Endometrial microvascular endothelial cells (primary cell): ENCODE data around the gene MAP3K13. TPM values are rescaled to one million over a fixed set of nuclear protein-coding genes. Genes with fewer than 3 reads are reported as not detected.

Experiments used
- in situ Hi-C: cut with HindIII; loops from 2 replicates; pipeline ENCODE4 v1.10.0; 2017; ENCODE audit warnings: low sequenced_read_pairs, low pct_unique_long_range_greater_than_20kb; ENCODE audit errors: inconsistent ontology term
- total RNA-seq: library from RNA; depleted of rRNA; stranded (reverse); fragments of >200 nt; gene quantifications from one replicate; pipeline ENCODE4 v1.2.3, GENCODE V29; 2015; ENCODE audit errors: inconsistent ontology term

The MAP3K13 gene, protein sequence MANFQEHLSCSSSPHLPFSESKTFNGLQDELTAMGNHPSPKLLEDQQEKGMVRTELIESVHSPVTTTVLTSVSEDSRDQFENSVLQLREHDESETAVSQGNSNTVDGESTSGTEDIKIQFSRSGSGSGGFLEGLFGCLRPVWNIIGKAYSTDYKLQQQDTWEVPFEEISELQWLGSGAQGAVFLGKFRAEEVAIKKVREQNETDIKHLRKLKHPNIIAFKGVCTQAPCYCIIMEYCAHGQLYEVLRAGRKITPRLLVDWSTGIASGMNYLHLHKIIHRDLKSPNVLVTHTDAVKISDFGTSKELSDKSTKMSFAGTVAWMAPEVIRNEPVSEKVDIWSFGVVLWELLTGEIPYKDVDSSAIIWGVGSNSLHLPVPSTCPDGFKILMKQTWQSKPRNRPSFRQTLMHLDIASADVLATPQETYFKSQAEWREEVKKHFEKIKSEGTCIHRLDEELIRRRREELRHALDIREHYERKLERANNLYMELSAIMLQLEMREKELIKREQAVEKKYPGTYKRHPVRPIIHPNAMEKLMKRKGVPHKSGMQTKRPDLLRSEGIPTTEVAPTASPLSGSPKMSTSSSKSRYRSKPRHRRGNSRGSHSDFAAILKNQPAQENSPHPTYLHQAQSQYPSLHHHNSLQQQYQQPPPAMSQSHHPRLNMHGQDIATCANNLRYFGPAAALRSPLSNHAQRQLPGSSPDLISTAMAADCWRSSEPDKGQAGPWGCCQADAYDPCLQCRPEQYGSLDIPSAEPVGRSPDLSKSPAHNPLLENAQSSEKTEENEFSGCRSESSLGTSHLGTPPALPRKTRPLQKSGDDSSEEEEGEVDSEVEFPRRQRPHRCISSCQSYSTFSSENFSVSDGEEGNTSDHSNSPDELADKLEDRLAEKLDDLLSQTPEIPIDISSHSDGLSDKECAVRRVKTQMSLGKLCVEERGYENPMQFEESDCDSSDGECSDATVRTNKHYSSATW
- 14.5 TPM for total RNA-seq

DNA sequence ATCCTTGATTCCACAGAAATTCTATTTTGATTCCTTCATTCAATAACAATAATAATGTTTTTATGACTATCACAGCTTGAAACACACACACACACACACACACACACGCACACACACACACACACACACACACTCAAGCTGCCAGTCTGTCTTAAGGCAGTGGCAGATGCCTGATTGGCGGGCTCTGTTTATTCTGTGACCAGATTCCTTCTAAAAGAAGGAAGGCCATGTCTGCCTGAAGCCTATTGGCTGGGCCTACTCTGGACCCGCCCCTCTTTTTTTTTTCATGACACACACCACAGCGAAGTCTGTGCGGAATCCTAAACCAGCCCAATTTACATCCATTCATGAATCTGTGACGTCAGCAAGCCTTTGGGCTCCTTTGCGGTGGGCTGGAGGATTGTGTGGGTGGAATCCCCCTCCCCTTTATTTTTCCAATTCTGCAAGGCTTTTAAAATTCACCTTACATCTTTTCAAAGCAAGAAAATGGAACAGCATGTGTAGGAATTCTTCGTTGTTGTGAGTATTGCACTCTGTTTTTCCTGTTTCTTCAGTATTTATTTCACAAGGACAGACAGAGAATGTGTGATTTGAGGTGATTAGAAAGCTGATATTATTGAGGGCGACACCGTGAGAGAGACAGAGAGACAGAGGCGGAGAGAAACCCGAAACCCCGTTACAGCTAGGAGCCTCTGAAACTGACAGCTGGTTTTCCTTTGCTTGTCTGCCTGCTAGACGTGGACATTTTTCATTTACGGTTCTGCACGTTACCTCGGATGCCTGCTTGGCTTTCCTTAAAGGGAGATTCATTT, at the start of gene MAP3K13:
MAP3K13 (plus strand) TSS at position 287 of the 812 bp plus-strand sequence. CDS start 65,446 bp downstream, outside the sequence.
- in situ Hi-C loops: no loop called here

DNA sequence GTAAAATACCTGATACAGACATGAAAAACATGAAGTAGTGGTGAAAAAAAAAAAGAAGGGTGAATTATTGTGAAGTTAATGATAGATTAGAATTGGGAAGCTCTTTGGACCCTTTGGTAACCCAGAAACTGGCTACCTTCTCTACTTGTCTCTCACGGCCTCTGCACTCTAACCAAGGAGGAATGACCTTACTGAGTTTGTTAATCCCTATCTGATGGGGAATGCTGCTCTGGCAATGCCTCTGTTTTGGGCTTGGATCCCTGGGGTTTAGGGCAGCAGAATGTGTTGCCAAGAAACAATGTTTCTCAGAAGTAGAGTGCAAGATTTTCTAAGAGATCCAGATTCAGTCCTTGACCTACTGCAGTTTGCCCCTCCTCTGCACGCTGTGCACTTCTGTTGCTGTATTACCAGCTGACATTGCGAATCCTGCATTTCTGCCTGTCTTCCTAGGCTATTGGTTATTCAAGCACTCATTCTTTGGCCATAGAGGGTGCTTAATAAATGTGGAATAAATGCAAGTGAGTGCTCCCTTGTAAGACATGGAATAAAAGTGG, 49.2 kb upstream of the MAP3K13 start:
- in situ Hi-C loops: no loop called here

DNA sequence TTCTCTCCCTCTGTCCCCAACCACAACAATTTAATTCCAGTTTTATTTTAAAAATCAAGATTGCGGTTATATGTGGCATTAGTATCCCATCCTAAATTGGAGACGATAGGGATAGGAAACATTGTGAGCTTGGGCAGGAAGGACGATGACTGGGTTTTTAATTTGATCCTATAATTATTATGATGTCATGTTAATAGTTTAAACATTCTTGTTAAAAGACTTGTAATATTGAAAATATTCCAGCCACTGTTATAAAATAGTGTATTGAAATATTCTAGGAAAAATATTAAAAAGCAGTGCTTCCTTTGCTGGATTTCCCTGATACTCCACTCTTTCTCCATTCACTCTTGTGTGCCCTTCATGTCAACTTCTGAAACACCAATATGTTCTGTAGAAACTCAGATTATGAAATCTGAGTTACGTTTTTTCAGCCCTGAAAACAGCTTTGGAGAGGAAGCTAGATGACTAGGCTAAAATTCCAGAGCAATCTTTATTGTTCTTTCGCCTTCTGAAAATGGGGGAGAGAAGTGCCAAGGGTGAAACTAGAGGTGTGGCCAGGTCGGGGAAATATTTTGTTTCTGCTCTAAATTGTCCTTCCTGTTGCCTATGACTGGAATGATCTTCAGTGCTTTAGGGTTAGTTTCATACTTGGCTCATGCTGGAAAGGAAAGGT, 46.1 kb upstream of the MAP3K13 start:
- in situ Hi-C loops: no loop called here

DNA sequence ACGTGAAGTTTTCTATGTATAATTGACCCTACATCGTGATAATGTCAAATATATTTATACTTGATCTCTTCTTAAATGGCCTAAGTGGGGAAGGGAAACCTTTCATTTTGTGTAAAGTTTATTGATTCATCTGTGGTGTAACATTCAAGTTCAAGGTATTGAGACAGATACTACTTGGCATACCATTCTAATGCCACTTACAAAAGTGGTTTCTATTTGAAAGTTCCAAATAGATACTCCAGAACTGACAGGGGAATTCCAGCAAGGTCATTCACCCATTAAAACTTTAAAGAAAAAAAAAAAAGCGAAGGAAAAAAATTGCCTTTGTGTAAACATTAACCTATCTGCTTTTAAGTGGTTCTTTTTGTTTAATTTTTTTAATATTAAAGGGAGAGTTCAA, 45.3 kb upstream of the MAP3K13 start:
- in situ Hi-C loops: no loop called here

DNA sequence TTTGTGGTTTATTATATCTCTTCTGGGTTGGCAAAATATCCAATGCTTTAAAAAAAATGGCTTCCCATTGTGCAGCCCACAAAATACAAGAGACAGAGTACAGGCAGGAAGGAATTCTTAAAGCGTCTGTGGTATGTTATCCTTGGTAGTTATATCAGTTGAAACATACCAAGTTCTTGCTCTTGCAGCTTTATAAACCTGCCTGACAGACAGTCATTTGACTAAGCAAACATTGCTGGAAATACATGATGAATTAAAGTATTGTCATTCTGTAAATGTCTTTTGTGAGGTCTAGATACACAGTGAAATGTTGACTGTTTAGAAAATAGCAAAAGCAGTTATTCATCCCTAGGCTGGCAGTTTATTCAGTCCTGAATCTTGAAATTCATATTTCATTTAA, 44.8 kb upstream of the MAP3K13 start:
- in situ Hi-C loops: no loop called here

DNA sequence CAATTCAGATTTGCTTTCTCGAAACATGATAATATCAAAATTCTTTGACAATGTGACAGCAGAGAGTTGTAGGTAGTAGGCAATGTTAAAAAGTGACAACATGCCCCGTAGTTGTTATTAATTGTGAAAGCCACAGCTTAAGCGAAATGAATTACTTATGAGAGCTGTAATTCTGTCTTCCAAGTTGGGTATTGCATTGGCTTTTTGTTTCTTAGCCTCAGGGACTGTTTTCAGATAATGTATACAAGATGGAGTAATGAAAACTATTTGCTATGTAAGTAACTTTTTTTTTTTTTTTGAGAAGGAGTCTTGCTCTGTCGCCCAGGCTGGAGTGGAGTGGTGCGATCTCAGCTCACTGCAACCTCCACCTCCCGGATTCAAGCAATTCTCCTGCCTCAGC, 43.1 kb upstream of the MAP3K13 start:
- in situ Hi-C loops: no loop called here

DNA sequence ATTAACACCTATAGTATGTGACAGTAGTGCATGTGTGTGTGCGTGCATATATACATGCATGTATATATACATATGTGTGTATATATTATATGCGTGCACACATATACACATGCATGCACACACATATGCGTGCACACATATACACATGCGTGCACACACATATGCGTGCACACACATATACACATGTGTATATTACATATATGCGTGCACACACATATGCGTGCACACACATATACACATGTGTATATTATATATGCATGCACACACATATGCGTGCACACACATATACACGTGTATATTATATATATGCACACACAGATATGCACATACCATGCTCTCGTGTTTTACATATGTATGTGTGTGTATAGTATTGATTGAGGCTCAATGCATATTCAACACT, 42.0 kb upstream of the MAP3K13 start:
- in situ Hi-C loops: no loop called here

DNA sequence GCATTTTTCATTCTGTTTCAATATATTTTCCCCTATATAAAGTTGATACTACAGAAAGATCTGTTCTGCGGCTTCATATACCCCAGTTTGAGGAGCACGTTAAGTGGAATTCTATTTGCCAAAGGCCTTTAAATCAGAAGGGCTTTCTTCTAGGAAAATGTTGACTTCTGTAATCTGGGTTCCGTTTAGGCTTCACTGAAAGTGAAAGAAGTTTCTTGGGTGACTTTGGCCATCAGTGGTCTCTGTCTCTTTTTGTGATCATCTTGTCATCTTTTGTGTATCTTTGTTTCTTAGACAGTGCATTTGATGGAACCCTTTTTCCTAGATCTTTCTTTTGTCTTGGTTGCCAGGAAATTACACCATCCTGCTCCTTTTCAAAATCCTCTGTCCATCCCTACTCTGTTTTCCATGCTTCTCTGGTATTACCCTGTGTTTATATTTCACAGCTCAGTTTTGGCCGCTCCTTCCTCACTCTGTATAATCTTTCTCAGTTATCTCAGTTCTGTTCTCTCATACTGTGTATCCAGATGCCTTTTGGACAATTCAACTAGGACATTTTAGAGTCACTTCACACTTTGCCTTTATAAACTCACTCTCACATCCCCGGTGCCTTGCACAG, 40.7 kb upstream of the MAP3K13 start:
- in situ Hi-C loops: no loop called here

DNA sequence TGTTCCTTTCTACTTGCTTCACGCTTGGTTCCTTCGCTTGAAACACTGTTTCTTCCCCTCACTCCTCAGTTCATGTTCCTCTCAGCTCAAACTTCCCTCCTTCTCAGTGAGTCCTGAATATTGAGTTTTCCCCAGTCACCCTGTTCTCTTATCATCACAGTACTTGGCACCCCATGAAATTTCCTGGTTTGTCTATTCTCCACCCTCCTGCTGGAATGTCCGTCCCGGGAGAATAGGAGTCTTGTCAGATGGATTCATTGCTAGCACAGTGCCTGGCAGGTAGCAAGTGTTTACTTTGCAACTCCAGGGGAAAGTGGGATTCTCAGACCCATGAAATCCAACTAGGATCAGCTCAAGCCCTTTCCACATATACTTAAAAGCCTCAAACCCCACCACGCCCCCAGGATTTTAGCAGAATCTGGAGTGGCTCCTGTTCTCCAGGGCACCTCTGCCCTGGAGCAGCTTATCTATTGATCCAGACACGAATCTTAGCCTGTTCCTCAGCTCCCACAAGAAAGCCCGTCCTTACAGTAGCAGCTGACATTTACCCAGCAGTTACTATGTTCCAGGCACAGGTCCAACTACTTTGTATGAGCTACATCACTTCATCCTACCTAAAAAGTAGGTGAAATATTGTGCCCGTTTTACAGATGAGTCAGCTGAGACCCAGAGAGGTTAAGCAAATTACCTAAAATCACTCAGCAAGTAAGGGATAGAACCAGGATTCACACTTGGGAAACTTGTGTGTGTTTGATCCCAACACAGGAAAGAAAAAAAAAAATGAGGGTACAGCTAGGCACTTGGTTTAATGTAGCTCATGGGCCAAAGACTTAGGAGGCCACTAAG, 36.8 kb upstream of the MAP3K13 start:
- in situ Hi-C loops: no loop called here

DNA sequence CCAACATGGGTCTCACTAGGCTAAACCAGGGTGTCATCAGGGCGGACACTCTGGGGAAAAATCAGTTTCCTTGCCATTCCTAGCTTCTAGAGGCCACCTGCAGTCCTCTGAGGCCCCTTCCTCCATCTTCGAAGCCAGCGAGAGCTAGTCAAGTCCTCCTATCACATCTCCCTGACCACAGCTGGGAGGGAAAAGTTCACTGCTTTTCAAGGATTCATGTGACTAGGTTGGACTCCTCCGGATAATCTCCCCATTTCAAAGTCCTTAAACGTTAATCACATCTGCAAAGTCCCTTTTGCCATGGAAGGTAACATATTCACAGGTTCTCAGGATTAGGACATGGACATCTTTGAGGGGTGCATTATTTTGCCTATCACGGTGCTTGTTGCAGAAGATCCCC, 35.9 kb upstream of the MAP3K13 start:
- in situ Hi-C loops: no loop called here

DNA sequence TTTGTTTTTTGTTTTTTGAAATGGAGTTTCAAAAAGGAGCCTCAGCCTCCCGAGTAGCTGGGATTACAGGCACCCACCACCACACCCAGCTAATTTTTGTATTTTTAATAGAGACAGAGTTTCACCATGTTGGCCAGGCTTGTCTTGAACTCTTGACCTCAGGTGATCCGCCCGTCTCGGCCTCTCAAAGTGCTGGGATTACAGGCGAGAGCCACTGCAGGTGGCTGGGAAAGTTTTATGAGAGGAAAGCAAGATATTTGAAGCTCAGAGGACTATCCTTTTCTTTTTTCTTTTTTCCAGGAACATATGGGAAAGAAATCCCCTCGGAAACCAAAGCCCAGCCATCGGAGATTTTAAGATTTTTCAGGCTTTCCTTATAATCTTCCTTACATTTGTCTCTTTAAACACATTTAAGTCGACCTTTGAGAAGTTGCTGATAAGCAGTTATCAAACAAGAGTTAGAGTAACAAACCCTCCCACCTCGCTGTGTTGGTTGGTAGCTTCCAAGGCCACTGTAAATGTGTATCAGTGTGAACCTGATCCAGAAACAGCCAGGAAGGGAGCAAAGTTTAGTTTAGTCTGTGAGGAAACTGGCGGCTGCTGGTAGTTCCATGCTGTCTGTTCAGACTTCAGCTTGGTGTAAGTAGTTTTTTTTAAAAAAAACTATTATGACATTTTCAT, 34.5 kb upstream of the MAP3K13 start:
- in situ Hi-C loops: no loop called here

DNA sequence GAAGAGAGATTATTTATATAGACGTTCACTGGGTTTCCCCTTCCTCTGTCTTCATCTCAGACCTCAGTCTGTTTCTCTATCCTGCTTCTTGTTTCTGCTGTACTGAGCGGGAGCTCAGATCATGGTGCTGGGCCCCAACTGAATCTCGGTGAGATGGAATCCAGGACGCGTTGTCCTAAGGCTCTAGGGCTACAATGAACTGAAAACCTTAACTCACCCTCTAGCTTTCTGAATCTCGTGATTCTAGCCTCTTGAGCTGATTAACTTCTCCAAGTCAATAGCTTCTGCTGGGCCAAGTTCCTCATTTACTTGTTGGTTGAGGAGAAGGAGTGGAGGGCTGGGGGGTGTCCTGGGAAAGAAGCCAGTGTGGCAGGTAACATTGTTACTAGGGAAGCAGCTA, 32.7 kb upstream of the MAP3K13 start:
- in situ Hi-C loops: no loop called here

DNA sequence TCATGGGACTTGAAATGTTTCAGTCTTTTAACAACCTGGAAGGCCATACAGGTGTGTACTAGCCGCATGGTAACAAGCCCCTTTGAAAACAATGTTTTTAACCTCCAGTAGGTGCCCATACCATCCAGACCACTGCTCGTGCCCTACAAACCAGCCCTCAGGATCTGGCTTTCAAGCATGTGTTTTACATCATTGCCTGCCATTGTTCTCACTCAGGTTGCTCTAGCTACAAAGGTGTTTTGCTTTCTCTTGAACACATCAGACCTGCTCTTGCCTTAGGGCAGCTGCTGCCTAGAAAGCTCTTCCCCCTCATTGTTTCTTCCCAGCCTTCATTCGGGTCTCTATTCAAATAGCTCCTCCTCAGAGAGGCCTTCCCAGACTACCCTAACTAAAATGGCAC, 32.3 kb upstream of the MAP3K13 start:
- in situ Hi-C loops: no loop called here

DNA sequence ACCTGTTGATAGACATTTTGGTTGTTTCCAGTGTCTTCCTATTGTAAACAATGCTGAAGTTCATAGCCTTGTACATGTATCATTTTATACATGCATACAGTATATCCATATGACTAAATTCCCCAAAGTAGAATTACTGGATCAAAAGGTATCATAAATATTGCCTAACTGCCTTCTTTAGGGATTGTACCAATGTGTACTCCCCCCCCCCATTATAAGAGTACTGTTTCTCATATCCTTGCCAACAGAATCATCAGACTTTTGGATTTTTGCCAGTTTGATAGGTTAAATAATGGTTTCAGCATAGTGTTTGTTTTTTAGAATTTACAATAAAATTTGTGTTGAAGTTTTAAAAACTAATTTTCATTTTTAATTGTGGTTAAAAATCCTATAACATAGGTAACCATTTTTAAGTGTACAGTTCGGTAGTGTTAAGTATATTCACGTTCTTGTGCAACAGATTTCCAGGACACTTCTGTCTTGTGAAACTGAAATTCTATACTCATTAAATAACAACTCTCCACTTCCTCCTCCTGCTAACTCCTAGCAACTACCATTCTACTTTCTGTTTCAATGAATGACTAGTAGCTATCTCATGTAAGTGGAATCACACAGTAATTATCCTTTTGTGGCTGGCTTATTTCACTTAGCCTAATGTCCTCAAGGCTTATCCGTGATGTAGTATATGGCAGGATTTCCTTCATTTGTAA, 30.8 kb upstream of the MAP3K13 start:
- in situ Hi-C loops: no loop called here

DNA sequence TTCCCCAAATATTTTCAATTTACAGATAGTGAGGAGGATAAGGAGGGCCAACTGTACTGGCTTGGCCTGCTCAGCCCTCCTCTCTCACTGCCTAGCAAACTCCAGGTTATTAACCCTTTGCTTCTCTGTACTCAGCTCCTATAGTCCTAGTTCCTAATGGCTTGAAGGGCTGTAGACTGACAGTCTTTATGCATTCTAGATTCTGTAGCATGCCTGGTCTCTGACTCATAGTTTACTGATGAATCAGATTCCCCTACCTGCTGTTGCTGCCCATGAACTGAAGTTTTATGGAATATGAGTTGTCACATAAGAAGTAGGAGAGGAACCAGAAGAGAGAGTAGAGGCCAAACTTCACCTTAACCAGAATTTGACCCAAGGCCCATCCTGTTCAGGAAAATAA, 27.1 kb upstream of the MAP3K13 start:
- in situ Hi-C loops: no loop called here

DNA sequence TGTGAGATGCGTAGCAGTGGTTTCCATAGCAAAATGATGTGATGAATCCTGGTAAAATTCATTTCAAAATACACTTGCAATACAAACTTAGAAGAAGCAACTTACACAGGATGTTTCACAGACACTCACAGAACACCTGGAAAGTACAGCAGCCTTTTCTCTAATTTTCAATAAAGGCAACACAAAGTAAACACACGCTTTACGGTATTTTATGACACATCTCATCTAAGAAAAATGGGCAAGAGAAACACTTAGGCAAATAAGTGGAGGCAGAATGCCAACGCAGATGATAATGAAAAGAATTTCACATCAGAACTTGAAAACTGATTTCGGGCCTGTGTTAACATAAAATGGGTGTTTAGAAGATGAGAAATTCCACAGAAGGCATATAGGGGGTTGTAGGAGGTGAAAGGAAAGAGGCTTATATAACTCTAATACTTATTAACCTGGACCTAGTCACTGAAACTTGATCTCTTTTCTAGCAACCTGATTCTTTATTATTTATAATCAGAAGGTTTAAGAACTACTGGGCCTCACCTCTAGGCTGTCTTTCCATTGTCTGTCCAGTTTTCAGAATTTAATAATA, 25.6 kb upstream of the MAP3K13 start:
- in situ Hi-C loops: no loop called here
